Superior temporal gyrus (tissue), 1 donor: ENCODE results near the gene ACCSL.

Source experiments
- DNase-seq: peaks from one replicate; pipeline ENCODE4 v3.0.0-alpha.2; 2016; ENCODE audit errors: extremely low spot score

The ACCSL gene

DNA sequence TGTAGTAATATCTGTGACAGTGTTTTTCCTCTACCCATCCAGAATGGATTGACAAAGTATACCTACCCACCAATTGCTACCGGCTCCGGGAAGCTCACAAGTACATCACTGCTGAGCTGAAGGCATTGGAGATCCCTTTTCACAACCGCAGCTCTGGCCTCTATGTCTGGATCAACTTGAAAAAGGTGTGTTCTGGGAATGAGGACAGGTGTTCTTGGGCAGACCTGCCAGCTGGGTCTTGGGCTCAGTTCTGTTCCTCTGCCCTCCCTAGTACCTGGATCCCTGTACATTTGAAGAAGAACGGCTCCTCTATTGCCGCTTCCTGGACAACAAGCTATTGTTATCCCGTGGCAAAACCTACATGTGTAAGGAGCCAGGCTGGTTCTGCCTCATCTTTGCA, 10.5 kb downstream of the ACCSL start:
- DNase-seq: no peak

DNA sequence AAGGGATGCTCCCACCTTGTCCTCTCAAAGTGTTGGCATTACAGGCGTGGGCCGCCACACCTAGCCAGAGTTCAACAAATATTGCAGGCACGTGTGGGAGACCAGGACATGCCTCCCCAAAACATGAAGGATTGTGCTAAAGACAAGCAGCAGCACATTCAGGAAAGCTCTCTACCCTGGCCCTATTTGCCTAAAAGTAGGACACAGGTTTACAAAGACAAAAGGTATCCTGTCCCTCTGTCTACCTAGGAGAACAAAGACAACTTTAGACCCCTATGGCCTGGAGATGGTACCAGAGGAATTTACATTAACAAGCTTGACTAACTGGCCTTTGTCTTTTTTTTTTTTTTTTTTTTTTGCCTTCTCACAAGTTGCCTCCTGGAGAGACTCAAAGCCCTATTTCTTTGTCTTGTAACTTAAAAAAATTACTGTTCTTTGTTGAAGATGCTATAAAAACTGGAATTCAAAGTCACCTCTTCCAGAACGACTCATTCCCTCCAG, 17.4 kb downstream of the ACCSL start:
- DNase-seq: peak; percentile 10

GRCh38 chr11:44065841-44066731, 18.3 kb downstream of the ACCSL start, which contains the start of gene ACCS:
TSS of gene ACCS (plus strand) at chr11:44066270. CDS start at chr11:44067628, 1,358 bp downstream.
- DNase-seq: peak; percentile 81

- DNase-seq: peak; percentile 20
Measured at GRCh38 chr11:44066732-44067141, 19.0 kb downstream of the ACCSL start.

DNA sequence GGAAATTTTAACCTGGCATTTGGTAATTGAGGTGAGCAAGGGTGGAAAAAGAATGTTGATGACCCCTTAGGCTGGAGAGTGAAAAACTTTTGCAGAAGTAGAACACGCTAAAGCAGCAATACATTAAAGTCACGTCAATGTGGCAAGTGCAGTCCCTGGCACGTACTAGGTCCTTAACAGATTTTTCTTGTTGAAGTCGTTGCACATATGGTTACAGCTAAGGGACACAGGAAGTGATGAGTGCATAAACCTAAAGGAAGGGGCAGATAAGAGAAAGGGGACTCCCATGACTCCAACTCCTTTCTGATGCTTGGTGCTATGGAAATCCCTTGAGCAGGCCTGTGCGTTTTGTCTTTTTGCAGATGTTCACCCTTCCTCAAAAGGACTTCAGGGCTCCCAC, 19.5 kb downstream of the ACCSL start:
- DNase-seq: no peak

DNA sequence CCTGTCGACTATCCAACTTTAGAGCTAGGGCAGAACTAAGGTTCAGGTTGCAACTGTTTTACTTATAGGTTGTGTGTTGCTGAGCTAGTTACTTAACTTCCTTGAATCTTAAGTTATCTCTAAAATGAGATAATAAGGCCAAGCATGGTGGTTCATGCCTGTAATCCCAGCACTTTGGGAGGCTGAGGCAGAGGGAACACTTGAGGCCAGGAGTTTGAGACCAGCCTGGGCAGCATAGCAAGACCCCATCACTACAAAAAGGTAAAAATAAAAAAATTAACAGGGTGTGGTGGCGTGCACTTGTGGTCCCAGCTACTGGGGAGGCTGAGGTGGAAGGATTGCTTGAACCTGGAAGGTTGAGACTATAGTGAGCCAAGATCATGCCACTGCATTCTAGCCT, 20.4 kb downstream of the ACCSL start:
- DNase-seq: no peak

- DNase-seq: no peak
Measured at GRCh38 chr11:44071157-44071556, 23.4 kb downstream of the ACCSL start.

- no peak for DNase-seq
Measured at GRCh38 chr11:44072757-44073658, 25.2 kb downstream of the ACCSL start.

GRCh38 chr11:44078794-44079193, 31.0 kb downstream of the ACCSL start:
- no peak for DNase-seq

DNA sequence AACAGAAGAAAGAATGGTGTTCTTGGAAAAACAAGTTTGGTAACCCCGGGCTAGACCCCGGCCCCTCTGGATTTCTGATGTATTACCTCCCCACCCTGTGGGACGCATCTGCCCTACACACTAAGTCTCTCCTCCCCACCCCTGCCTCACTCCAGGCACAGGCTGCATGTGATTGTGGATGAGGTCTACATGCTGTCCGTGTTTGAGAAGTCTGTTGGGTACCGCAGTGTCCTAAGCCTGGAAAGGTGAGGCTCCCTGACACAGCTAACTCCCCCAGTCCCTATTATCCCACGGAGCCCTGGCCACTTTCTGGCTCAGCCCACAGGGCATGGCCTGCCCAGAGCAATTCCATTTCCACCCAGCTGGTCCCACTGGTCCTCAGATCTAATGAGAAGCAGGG, 31.6 kb downstream of the ACCSL start:
- no peak for DNase-seq

DNA sequence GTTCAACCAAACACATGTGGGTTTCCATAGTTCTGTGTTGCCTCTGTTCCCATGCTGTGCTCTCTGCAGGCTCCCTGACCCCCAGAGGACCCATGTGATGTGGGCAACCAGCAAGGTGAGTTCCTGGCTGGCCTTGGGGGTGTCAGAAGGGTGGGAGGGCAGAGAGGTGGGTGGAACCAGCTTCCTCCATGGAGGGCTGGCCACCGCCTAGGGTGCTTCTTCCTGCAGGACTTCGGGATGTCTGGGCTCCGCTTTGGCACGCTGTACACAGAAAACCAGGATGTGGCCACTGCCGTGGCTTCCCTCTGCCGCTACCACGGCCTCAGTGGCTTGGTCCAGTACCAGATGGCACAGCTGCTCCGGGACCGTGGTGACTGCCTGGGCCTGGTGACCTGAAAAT, 33.2 kb downstream of the ACCSL start:
- no peak for DNase-seq

DNA sequence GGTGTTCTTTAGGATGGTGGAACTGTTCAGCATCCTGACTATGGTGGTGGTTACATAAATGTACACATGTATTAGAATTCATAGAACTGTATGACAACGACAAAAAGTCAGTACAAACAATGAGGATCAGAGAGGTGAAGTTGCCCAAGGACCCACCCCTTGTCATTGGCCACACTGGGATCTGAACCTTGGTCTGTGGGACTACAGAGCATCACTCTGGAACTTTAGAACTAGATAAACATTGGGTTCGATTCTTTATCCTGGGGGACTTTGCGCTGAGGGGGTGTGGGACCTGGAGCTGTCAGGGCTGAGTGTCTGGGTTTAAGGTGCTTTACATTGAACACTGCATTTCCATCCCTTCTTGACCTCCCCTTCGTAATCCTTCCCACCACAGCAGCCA, 34.9 kb downstream of the ACCSL start:
- DNase-seq: no peak

DNA sequence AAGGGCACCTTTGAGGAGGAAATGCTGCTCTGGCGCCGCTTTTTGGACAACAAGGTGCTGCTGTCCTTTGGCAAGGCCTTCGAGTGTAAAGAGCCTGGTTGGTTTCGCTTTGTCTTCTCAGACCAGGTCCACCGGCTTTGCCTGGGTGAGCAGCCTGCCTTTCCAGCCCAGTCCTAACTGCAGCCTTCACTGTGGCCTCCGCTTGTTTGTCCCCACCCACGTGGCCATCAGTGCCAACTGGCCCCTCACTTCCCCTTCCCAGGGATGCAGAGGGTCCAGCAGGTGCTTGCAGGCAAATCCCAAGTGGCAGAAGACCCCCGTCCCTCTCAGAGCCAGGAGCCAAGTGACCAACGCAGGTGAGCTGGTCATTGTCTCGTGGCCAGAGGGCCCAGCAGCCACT, 35.7 kb downstream of the ACCSL start:
- DNase-seq: no peak

GRCh38 chr11:44083906-44084305, 36.1 kb downstream of the ACCSL start:
- no peak for DNase-seq

DNA sequence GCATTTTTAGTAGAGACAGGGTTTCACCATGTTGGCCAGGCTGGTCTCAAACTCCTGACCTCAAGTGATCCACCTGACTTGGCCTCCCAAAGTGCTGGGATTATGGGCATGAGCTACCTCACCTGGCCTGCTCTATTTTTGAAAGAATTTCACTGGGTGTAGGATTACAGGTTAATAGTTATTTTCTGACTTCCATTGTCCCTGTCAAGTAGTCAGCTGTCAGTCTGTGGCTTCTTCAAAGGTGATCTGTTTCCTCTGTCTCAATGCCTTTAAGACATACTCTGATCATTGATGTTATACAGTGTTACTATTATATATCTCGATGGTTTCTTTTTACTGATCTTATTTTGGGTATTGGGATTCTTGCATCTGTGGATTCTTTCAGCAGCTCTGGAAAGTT, 37.5 kb downstream of the ACCSL start:
- no peak for DNase-seq

- DNase-seq: no peak
Measured at GRCh38 chr11:44088377-44088776, 40.6 kb downstream of the ACCSL start.

DNA sequence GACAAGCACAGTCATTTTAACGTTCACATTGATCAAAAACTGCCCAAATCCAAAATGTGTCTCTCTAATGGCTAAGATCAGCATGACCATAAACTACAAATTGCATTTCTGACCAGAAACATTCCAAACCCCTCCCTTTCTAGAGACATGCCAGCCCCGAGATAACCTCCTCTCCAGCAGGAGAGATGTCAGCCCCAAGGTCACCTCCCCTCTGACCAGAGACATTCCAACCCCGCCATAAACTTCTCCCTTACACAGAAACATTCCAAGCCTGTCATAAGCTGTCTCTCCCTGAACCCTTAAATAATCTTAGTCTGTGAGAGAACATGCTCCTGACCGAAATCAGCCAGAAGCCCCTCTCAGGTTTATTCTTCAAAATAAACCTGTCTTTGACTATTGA, 41.1 kb downstream of the ACCSL start:
- DNase-seq: no peak

- DNase-seq: no peak
Measured at GRCh38 chr11:44090539-44090938, 42.8 kb downstream of the ACCSL start.

GRCh38 chr11:44094260-44094868, 46.6 kb downstream of the ACCSL start:
- DNase-seq: peak; percentile 97

DNA sequence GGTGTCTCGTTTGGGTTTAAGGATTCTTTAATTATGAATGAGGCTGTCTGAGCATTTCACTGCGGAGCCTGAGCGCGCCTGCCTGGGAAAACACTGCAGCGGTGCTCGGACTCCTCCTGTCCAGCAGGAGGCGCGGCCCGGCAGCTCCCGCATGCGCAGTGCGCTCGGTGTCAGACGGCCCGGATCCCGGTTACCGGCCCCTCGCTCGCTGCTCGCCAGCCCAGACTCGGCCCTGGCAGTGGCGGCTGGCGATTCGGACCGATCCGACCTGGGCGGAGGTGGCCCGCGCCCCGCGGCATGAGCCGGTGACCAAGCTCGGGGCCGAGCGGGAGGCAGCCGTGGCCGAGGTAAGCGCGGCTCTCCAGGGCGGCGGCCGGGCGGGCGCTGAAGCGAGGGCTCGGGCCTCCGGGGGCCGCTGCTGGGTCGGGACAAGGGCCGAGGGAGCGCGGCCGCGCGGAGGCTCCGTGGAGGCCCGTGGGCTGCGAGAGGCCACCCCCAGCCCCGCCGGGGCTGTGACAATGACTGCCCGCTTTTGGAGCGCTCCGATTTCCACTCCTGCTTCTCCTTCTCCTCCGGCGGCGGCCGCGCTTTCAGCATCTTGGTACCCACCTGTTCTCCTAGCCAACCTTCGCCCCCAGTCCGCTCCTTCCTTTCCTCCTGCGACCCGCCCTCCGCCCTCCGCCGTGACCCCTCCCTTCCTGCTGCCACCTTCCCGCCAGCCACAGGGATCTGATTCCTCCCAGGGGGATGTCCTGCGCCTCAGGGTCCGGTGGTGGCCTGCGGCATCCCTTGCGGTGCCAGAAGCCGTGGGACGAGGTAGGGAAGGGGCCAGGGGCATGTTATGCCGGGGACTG, 48.0 kb downstream of the ACCSL start, which contains the start of gene EXT2:
TSS of gene EXT2 (plus strand) at position 173 of the 854 bp plus-strand sequence. CDS start 12,035 bp downstream, outside the sequence.
- DNase-seq: peak; percentile 88
